HG02884 (cell line): ENCODE results near the gene RSRC1.

Source experiments
- ATAC-seq: cut with Tn5 transposase; IDR thresholded peaks from one replicate; pipeline ENCODE4 v1.9.1; 2021; ENCODE audit warnings: mild to moderate bottlenecking, moderate library complexity; ENCODE audit not compliant: unreplicated experiment

The RSRC1 gene

GRCh38 chr3:158568784-158569183, 458.9 kb downstream of the RSRC1 start:
- ATAC-seq = no peak

GRCh38 chr3:158569794-158570193, 459.9 kb downstream of the RSRC1 start:
- no peak for ATAC-seq

GRCh38 chr3:158570999-158571702, 461.3 kb downstream of the RSRC1 start, which contains the start of gene MLF1:
MLF1 (plus strand) TSS chr3:158571194; CDS start chr3:158571301, 107 bp downstream.
- ATAC-seq = peak; percentile 100

DNA sequence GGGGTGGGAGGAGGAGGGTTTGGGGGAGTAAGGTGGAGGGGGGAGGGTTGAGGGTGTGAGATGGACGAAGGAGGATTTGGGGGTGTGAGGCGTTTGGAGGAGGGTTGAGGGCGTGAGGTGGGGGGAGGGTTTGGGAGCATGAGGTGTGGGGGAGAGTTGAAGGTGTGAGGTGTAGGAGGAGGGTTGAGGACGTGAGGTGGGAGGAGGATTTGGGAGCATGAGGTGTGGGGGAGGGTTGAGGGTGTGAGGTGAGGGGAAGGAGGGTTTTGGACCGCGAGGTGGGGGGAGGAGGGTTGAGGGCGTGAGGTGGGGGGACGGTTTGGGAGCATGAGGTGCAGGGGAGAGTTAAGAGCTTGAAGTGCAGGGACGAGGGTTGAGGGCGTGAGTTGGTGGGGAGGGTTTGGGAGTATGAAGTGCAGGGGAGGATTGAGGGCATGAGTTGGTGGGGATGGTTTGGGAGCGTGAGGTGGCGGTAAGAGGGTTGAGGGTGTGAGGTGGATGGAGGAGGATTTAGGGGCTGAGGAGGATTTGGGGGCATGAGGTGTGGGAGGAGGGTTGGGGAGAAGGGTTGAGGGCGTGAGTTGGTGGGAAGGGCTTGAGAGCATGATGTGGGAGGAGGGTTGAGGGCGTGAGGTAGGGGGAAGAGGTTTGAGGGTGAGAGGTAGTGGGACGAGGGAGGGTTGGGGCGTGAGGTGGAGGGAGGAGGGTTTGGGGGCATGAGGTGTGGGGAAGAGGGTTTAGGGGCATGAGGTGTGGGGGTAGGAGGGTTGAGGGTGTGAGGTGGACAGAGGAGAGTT, 462.3 kb downstream of the RSRC1 start:
- ATAC-seq = no peak

DNA sequence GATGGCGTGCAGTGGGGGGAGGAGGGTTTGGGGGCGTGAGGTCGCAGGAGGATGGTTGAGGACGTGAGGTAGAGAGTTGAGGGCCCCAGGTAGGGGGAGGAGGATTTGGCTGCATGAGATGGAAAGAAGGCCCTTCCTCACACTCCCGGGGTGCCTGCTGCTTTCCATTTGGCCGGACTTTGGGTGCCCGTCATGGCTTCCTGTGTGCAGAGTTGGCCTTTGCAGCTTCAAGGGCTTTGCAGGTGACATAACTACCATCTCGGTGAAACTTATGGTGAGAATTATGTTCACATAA, 462.8 kb downstream of the RSRC1 start:
- no peak for ATAC-seq

DNA sequence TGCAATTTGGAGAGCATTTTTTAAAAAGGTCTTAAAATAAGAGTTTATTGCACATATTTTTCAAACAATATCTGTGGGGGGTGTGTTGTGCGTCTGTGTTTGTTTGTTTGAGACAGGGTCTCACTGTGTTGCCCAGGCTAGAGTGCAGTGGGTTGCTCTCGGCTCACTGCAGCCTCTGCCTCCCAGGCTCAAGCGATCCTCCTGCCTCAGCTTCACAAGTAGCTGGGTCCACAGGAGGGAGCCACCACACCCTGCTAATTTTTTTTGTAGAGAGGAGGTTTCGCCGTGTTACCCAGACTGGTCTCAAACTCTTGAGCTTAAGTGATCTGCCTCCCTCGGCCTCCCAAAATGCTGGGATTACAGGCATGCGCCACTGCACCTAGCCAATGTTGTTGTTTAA, 463.8 kb downstream of the RSRC1 start:
- ATAC-seq = no peak

DNA sequence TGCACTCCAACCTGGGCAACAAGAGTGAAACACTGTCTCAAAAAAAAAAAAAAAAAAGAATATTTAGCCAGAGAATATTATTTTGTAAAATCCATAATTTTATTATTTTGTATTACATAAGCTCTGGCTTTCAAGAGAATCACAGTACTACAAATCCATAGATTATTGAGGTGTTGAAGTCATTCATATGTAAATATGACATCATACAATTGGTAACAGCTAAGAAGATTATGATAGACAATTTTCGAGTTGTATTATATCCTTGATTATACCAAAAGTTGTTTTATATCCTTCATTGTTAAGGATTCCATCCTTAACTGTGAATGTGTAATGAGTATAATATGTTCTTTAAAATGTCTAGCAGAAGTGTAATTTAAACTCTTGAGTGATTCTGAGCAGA, 464.8 kb downstream of the RSRC1 start:
- no peak for ATAC-seq

DNA sequence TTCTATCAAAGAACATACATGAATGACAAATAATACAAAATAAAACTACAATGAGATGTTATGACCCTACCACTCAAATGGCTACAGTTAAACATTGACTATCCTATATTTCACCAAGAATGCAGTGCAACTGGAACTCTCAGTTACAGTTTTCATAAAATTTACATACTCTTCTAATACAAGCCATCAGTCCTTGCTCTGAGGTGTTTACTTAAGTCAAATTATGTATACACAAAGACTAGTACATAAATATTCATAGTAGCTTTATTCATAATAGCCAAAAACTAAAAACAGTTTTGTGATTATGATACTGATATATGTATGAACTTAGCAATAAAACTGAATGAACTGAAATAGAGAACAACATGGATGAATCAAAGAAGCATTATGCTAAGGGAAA, 480.3 kb downstream of the RSRC1 start:
- ATAC-seq = no peak
